ENCODE results near the gene IL1R1.

The IL1R1 gene

GRCh38 chr2:102226171-102226570 is 83.6 kb downstream of the IL1R1 start:
- Histone ChIP-seq H3K4me3 (ENCODE audit: low read length) (no peak overlapping the region), H3K4me1 (ENCODE audit: insufficient read depth, low read length) (peaks cover 19% of the 10 kb centered on the region), H3K9me3 (ENCODE audit: insufficient read depth, low read depth, low read length) (no peaks in the 10 kb centered on the region), H3K27me3 (ENCODE audit: insufficient read depth, low read length) (no peaks in the 10 kb centered on the region), H3K36me3 (ENCODE audit: insufficient read depth, low read length) (no peaks in the 10 kb centered on the region), H3K9ac (ENCODE audit: low read depth, low read length) (no peak overlapping the region), H3K27ac (ENCODE audit: low read depth, low read length) (no peak overlapping the region)
- WGBS: 93% methylated on average over 6 of the region's 6 CpGs

GRCh38 chr2:102226612-102227391 is 84.3 kb downstream of the IL1R1 start:
- 85% methylated on average over 7 of the region's 7 CpGs for WGBS
- no peak overlapping the region for H3K9ac ChIP-seq (ENCODE audit: low read depth, low read length)
- no peaks in the 10 kb centered on the region for H3K9me3 ChIP-seq (ENCODE audit: insufficient read depth, low read depth, low read length)
- no peak overlapping the region for H3K27ac ChIP-seq (ENCODE audit: low read depth, low read length)
- no peaks in the 10 kb centered on the region for H3K36me3 ChIP-seq (ENCODE audit: insufficient read depth, low read length)
- H3K4me3 ChIP-seq (ENCODE audit: low read length): no peak overlapping the region
- H3K27me3 ChIP-seq (ENCODE audit: insufficient read depth, low read length): no peaks in the 10 kb centered on the region
- peaks cover 19% of the 10 kb centered on the region for H3K4me1 ChIP-seq (ENCODE audit: insufficient read depth, low read length)

- no peaks in the 10 kb centered on the region for H3K36me3 ChIP-seq (ENCODE audit: insufficient read depth, low read length)
- H3K4me1 ChIP-seq (ENCODE audit: insufficient read depth, low read length): peaks cover 19% of the 10 kb centered on the region
- no peaks in the 10 kb centered on the region for H3K27me3 ChIP-seq (ENCODE audit: insufficient read depth, low read length)
- 89% methylated on average over 6 of the region's 6 CpGs for WGBS
- no peak overlapping the region for H3K27ac ChIP-seq (ENCODE audit: low read depth, low read length)
- no peak overlapping the region for H3K4me3 ChIP-seq (ENCODE audit: low read length)
- H3K9me3 ChIP-seq (ENCODE audit: insufficient read depth, low read depth, low read length): no peaks in the 10 kb centered on the region
- no peak overlapping the region for H3K9ac ChIP-seq (ENCODE audit: low read depth, low read length)
Observed at GRCh38 chr2:102229141-102229769, 86.7 kb downstream of the IL1R1 start.
